MV-4-11 (cell line): ENCODE measurements around the gene TRAP1.
A peak's percentile ranks its signal among the peaks of the same experiment; 100 is the strongest.
"Not testable (repeated sequence)": the region's sequence is repeated elsewhere in the genome, so short reads cannot be mapped to it uniquely, and the experiment has no call there.

Experiments used
- DNase-seq: peaks from one replicate; lab custom pipeline; 2025; lab: John Stamatoyannopoulos, UW

TRAP1 gene

DNA sequence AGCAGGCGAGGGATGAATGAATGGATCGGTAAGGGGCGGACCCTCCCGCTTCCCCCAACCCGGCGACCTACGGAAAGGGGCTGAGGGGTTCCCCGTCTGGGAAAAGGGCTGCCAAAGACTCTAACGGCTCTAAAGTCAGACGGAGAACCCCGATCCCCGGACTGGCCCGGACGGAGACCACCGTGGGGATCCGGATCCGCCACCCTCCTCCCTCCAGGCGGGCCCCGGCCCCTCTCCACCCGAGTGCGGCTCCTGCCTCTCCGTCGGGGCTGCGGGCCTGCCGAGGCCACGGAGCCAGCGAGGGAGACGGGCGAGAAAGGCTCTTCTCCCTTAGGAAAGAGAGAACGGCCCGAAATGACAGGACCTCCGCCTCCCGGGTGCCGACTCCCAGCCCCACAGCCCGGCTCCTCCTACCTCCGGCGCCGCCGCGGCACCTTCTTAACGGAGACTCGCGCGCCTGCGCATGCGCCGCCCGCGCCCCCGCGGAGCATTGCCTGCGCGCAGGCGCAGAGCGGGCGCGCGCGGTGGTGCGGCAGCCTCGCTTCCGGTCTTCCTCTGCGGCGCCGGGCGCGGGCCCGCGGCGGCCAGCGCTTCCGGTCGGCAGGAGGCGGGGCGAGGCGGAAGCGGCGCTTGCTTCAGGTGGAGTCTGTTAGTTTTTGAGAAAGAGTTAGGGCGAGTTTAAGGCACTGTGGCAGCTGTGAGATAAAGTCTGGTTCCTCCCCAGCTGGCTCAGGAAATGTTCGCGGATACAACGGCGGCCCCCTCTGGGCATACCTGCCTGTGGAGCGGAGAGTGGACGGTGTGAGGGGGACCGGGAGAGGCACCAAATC lies 106.0 kb downstream of the TRAP1 start, which contains the start of gene SLX4:
SLX4 (minus strand) TSS at position 461 of the 830 bp plus-strand sequence. CDS start 2,642 bp downstream, outside the sequence.
- DNase-seq, result peak; percentile 88

DNA sequence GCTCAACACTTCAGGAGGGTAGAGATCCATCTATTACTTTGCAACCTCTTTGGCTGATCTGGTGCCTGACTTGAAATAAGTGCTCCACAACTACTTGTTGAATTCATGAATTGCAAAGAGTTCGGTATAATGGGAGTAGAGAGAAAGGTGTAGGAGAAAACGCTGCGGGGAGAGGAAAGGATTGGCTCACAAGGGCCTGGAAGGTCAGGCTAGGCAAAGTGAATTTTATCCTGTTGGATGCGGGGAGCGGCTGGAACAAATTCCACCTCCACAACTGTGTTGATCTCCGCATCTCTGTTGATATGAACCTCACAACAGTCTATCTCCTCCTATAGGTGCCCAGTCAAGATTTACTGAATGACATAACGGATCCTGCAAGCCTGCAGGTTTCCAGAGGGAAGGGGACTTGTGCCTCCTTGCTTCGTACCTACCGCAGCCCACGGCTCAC lies 106.6 kb downstream of the TRAP1 start:
- DNase-seq, result no peak

GRCh38 chr16:3609895-3610697 lies 107.2 kb downstream of the TRAP1 start:
- peak; percentile 75 for DNase-seq

DNA sequence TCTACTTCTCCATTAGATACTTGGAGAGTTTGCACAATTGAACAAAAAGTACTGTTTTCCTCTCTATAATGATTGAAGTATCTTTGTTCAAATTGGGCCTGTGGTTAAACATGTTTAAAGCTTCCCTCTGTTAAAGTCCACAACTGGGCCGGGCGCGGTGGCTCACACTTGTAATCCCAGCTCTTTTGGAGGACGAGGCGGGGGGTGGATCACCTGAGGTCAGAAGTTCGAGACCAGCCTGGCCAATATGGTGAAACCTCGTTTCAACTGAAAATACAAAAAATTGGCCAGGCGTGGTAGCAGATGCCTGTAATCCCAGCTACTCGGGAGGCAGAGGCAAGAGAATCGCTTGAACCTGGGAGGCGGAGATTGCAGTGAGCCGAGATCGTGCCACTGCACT lies 108.3 kb downstream of the TRAP1 start:
- DNase-seq, result not testable (repeated sequence)

- no peak for DNase-seq
Measured at GRCh38 chr16:3608069-3608468, 109.3 kb downstream of the TRAP1 start.
